Spinal cord (tissue), 10 donors: ENCODE data around the gene MGAT5B. TPM values are rescaled to one million over a fixed set of nuclear protein-coding genes. Genes with fewer than 3 reads are reported as not detected.
"Not testable (repeated sequence)": the region's sequence is repeated elsewhere in the genome, so short reads cannot be mapped to it uniquely, and the experiment has no call there.

Experiments
- DNase-seq, 6 donors: peaks; one replicate each; pipeline versions ENCODE4 v3.0.0 to v3.0.0-alpha.2; 2013 to 2015; ENCODE audit warnings: low spot score in 6 of 6, low read depth in 4 of 6
- H3K27ac ChIP-seq: one replicate; pipeline ENCODE4 v1.5.1; 2013; ENCODE audit warnings: low read depth, low read length, control low read depth
- H3K27me3 ChIP-seq: one replicate; pipeline ENCODE4 v1.6.1; 2013; ENCODE audit warnings: low read length; ENCODE audit not compliant: control insufficient read depth, insufficient read depth
- H3K36me3 ChIP-seq: one replicate; pipeline ENCODE4 v1.6.1; 2013; ENCODE audit warnings: low read length; ENCODE audit not compliant: control insufficient read depth, insufficient read depth
- H3K4me1 ChIP-seq: one replicate; pipeline ENCODE4 v1.6.1; 2013; ENCODE audit warnings: low read length; ENCODE audit not compliant: control insufficient read depth, insufficient read depth
- H3K4me3 ChIP-seq: one replicate; pipeline ENCODE4 v1.5.1; 2013; ENCODE audit warnings: low read depth, low read length, control low read depth
- H3K9me3 ChIP-seq: one replicate; pipeline ENCODE4 v1.6.1; 2013; ENCODE audit warnings: low read length; ENCODE audit not compliant: control insufficient read depth, insufficient read depth
- WGBS: methylation state at CpG from one replicate; pipeline ENCODE4 v1.1.5; 2013; ENCODE audit warnings: missing lambda C conversion rate; ENCODE audit not compliant: insufficient coverage; 5-methylcytosine and 5-hydroxymethylcytosine counted together
- polyA plus RNA-seq, 2 donors: library from polyadenylated mRNA; unstranded; fragments of 120-200 nt; gene quantifications; one replicate each; pipeline ENCODE4 v1.2.1, GENCODE V29; 2013; ENCODE audit not compliant: insufficient read length in 2 of 2
- total RNA-seq, 2 donors: library from RNA; depleted of rRNA in 1 of 2; stranded (reverse); fragments of 120-200 nt in 1 of 2; fragments of >200 nt in 1 of 2; gene quantifications; one replicate each; pipeline versions ENCODE4 v1.2.3 to v1.2.4, GENCODE V29; 2013 to 2014
- donor health status: healthy.

MGAT5B gene
- total and polyA plus RNA-seq, 4 donors: 6.9 to 80.5 (median 41.6) TPM

- Histone ChIP-seq H3K27me3 (no peaks in the 10 kb centered on the region), H3K36me3 (no peaks in the 10 kb centered on the region), H3K4me3 (no peak overlapping the region), H3K9me3 (no peaks in the 10 kb centered on the region), H3K27ac (no peak overlapping the region), H3K4me1 (peaks cover 25% of the 10 kb centered on the region)
- 64% methylated on average over 4 of the region's 6 CpGs for WGBS
- DNase-seq: no peak
These were observed 103.9 kb downstream of the MGAT5B start for GRCh38 chr17:76972046-76972641.

DNA sequence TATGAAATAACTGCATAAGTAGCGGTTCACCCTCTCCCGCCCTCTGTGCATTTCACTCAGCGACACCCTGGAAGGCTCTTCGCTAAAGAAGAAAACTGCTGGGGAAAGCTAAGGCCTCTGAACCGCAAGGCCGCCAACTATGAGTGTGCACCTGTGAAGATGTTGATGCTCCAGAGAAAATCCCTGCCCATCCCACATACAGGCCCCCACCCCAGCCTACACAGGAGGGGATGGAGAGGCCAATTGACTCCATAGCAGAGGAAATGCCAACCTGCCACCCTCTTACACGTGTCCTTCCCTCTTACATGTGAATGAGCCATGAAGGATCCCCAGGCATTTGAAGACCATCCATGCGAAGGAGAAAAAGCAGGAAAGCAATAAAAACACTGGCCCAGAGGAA is 104.8 kb downstream of the MGAT5B start:
- DNase-seq: no peak
- WGBS: 95% methylated on average over 3 of the region's 8 CpGs
- no peak overlapping the region for H3K4me3 ChIP-seq
- H3K27ac ChIP-seq: no peak overlapping the region
- peaks cover 25% of the 10 kb centered on the region for H3K4me1 ChIP-seq
- no peaks in the 10 kb centered on the region for H3K36me3 ChIP-seq
- no peaks in the 10 kb centered on the region for H3K27me3 ChIP-seq
- no peaks in the 10 kb centered on the region for H3K9me3 ChIP-seq

GRCh38 chr17:76974721-76975120 is 106.5 kb downstream of the MGAT5B start:
- 89% methylated on average over 3 of the region's 3 CpGs for WGBS
- H3K27ac ChIP-seq: no peak overlapping the region
- H3K9me3 ChIP-seq: no peaks in the 10 kb centered on the region

DNA sequence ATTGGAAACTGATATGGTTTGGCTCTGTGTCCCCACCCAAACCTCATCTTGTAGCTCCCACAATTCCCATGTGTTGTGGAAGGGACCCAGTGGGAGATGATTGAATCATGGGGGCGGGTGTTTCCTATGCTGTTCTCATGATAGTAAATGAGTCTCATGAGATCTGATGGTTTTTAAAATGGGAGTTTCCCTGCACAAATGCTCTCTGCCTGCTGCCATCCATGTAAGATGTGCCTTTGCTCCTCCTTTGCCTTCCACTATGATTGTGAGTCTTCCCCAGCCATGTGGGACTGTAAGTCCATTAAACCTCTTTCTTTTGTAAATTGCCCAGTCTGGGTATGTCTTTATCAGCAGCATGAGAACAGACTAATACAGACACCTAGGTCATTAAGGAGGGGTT is 109.8 kb downstream of the MGAT5B start:
- not testable (repeated sequence) for DNase-seq, H3K27me3 ChIP-seq, H3K36me3 ChIP-seq, H3K4me3 ChIP-seq, H3K9me3 ChIP-seq, H3K27ac ChIP-seq
- H3K4me1 ChIP-seq: peaks cover 14% of the 10 kb centered on the region
- WGBS: no CpG with 5 or more reads among the region's 1 CpG

More at GRCh38 chr17:76974721-76975120, 106.5 kb downstream of the MGAT5B start:
- Histone ChIP-seq H3K27me3 (no peaks in the 10 kb centered on the region), H3K4me3 (no peak overlapping the region), H3K4me1 (peaks cover 12% of the 10 kb centered on the region), H3K36me3 (no peaks in the 10 kb centered on the region)
- no peak for DNase-seq

GRCh38 chr17:76981545-76982295 is 113.5 kb downstream of the MGAT5B start:
- Histone ChIP-seq H3K4me3 (no peak overlapping the region), H3K4me1 (peaks cover 25% of the 10 kb centered on the region), H3K27me3 (no peaks in the 10 kb centered on the region), H3K27ac (no peak overlapping the region), H3K36me3 (no peaks in the 10 kb centered on the region), H3K9me3 (no peaks in the 10 kb centered on the region)
- 82% methylated on average over 7 of the region's 15 CpGs for WGBS
- peak in 2 of 6 donors; percentile 42 to 82 for DNase-seq

DNA sequence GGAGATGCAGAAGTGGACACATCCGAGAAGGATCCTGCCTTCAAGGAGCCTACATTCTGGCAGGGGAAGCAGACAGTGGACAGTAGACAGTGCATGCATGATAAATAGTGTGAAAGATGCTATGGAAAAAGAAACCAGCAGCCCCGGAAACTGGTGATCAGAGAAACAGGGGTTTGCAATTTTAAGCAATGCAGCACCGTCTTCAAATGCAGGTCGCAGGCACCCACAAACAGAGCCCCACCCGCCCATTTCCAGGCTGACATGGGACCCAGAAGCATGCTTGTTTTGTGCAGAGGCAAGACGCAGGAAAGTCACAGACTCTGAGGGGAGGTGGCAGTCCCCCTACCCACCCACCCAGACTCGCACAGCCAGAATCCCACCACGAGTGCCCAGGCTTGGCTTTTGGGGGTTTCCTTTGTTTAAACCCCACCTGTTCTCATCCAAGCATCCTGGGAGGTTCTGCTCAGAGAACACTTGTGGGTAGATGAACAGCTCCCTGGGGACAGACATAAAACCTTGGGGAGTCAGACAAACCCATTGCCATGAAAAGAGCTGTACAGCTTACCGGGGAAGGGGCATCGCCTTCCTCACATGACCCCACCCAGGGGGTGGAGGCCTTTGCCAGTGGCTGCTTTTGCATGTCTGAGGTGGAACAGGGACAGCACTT is 114.3 kb downstream of the MGAT5B start:
- no peak overlapping the region for H3K27ac ChIP-seq
- 62% methylated on average over 6 of the region's 10 CpGs for WGBS
- no peaks in the 10 kb centered on the region for H3K27me3 ChIP-seq
- H3K4me3 ChIP-seq: no peak overlapping the region
- H3K9me3 ChIP-seq: no peaks in the 10 kb centered on the region
- no peak for DNase-seq
- H3K4me1 ChIP-seq: peaks cover 32% of the 10 kb centered on the region
- H3K36me3 ChIP-seq: no peaks in the 10 kb centered on the region

- H3K4me1 ChIP-seq: peaks cover 34% of the 10 kb centered on the region
- DNase-seq: no peak
- no peaks in the 10 kb centered on the region for H3K27me3 ChIP-seq
- no peak overlapping the region for H3K4me3 ChIP-seq
- WGBS: 65% methylated on average over 17 of the region's 17 CpGs
- H3K27ac ChIP-seq: no peak overlapping the region
- no peaks in the 10 kb centered on the region for H3K9me3 ChIP-seq
- H3K36me3 ChIP-seq: no peaks in the 10 kb centered on the region
These were observed 115.0 kb downstream of the MGAT5B start for GRCh38 chr17:76983075-76983775.

DNA sequence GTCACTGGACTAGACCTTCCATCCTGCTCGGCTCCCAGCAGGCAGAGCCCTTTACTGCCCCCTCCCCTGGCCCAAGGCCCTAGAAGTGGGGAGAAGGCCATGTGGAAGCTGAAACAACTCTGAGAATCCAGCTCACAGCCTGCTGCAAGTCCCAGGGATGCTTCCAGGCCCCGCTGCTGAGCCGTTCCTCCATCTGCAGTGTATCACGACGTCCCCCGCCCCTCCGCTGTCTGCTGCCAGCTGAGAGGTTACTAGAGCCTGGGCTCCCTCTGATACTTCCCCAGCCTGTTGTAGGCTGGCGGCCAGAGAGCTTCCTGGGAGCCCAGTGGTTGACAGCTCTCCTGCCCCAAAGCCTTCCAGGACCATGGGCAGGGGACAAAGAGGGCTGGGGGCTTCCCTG is 118.2 kb downstream of the MGAT5B start:
- WGBS: 34% methylated on average over 7 of the region's 8 CpGs
- Histone ChIP-seq H3K4me3 (no peak overlapping the region), H3K9me3 (no peaks in the 10 kb centered on the region), H3K27ac (no peak overlapping the region), H3K27me3 (no peaks in the 10 kb centered on the region), H3K36me3 (no peaks in the 10 kb centered on the region), H3K4me1 (peaks cover 32% of the 10 kb centered on the region)
- peak in 2 of 6 donors; percentile 57 to 81 for DNase-seq

DNA sequence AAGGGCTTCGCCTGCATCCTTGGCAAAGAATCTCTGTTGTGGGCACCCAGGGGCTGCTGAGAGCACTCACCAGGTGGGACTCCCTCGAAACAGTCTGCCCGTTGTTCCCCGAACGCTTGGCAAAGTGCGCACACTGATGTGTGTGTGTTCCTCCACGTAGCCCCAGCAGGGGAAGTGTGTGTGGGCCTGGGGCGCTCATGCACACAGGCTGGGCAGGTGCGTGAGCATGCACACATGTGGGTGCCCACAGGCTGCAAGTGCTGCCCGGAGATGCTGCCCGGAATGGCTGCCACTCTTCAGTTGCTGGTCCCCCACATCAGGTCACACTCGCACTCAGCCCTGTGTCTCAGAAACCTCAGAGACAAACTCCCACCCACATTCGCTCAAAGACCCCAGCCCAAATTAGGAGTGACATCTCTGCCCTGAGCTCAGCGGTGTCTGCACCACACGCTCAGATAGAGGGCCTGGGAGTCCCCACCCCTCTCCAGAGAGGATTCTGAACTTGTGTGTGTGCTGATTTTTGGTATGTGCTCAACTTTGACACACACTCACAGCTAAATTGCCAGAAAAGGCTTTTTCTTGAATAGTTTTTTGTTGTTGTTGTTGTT is 119.4 kb downstream of the MGAT5B start:
- H3K36me3 ChIP-seq: no peaks in the 10 kb centered on the region
- no peak for DNase-seq
- peaks cover 24% of the 10 kb centered on the region for H3K4me1 ChIP-seq
- H3K9me3 ChIP-seq: no peaks in the 10 kb centered on the region
- no peaks in the 10 kb centered on the region for H3K27me3 ChIP-seq
- H3K4me3 ChIP-seq: no peak overlapping the region
- 86% methylated on average over 11 of the region's 15 CpGs for WGBS
- no peak overlapping the region for H3K27ac ChIP-seq
